ENCODE data around the gene NDUFA13.

DNA sequence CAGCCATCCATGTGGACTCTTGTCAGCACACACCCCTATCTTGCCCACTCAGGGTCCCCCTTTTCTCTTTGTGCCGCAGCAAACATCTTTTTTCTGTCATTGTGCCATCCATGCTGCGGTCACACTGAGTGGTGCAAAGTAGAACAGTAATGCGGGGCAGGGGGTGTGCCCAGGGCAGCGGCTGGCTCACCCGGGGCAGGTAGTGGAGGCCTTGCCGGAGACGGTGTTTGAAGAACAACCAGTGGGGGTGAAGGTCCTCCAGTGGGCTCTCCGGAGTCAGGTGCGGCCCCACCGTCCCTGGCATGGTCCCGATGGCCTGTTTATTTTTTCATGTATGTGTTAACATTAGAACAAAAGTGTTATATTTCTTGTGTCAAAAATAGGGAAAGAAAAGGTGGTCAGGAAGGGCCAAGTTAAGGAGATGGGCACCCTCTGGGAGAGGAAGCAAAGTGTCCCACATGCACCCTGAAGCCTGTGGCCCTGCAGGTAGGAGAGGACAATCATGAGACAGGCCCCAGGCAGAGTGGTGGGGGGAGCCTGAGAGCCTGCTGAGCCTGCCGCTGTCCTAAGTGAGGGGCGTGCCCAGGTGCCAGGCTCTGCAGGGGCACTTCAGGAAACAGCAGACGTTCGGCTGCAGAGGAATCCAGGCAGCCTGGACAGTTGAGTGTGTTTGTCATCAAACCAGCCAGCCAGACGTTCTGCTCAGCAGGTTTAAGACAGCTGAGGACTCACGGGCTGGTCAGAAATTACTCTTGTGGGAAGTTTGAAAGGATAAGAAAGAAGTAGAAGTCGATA lies 13.0 kb upstream of the NDUFA13 start:
- TF ChIP-seq, protein P1, sequence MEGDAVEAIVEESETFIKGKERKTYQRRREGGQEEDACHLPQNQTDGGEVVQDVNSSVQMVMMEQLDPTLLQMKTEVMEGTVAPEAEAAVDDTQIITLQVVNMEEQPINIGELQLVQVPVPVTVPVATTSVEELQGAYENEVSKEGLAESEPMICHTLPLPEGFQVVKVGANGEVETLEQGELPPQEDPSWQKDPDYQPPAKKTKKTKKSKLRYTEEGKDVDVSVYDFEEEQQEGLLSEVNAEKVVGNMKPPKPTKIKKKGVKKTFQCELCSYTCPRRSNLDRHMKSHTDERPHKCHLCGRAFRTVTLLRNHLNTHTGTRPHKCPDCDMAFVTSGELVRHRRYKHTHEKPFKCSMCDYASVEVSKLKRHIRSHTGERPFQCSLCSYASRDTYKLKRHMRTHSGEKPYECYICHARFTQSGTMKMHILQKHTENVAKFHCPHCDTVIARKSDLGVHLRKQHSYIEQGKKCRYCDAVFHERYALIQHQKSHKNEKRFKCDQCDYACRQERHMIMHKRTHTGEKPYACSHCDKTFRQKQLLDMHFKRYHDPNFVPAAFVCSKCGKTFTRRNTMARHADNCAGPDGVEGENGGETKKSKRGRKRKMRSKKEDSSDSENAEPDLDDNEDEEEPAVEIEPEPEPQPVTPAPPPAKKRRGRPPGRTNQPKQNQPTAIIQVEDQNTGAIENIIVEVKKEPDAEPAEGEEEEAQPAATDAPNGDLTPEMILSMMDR (IDR thresholded peaks at IDR 0.05; ENCODE audit: poor library complexity, severe bottlenecking): no peak
- TF ChIP-seq MXI1 (conservative IDR thresholded peaks at IDR 0.05; ENCODE audit: poor library complexity, severe bottlenecking) (no peak), EP300 (conservative IDR thresholded peaks at IDR 0.05; ENCODE audit: poor library complexity, severe bottlenecking) (no peak), RAD21 (conservative IDR thresholded peaks at IDR 0.05) (no peak), TAF1 (IDR thresholded peaks at IDR 0.05; ENCODE audit: low read depth) (no peak), EZH2 (IDR thresholded peaks at IDR 0.05; ENCODE audit: borderline replicate concordance, insufficient read depth, low read length, poor library complexity, severe bottlenecking) (no peak), POLR2AphosphoS5 (IDR thresholded peaks at IDR 0.05) (no peak)
- TF ChIP-seq, protein P2, sequence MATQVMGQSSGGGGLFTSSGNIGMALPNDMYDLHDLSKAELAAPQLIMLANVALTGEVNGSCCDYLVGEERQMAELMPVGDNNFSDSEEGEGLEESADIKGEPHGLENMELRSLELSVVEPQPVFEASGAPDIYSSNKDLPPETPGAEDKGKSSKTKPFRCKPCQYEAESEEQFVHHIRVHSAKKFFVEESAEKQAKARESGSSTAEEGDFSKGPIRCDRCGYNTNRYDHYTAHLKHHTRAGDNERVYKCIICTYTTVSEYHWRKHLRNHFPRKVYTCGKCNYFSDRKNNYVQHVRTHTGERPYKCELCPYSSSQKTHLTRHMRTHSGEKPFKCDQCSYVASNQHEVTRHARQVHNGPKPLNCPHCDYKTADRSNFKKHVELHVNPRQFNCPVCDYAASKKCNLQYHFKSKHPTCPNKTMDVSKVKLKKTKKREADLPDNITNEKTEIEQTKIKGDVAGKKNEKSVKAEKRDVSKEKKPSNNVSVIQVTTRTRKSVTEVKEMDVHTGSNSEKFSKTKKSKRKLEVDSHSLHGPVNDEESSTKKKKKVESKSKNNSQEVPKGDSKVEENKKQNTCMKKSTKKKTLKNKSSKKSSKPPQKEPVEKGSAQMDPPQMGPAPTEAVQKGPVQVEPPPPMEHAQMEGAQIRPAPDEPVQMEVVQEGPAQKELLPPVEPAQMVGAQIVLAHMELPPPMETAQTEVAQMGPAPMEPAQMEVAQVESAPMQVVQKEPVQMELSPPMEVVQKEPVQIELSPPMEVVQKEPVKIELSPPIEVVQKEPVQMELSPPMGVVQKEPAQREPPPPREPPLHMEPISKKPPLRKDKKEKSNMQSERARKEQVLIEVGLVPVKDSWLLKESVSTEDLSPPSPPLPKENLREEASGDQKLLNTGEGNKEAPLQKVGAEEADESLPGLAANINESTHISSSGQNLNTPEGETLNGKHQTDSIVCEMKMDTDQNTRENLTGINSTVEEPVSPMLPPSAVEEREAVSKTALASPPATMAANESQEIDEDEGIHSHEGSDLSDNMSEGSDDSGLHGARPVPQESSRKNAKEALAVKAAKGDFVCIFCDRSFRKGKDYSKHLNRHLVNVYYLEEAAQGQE (IDR thresholded peaks at IDR 0.05; ENCODE audit: borderline replicate concordance): no peak
